Type B pancreatic cell (in vitro differentiated cells): Measurements from ENCODE around the gene PRDM15. TPM values are rescaled to one million over a fixed set of nuclear protein-coding genes. Genes with fewer than 3 reads are reported as not detected.

Experiments used
- DNase-seq: peaks from one replicate; pipeline ENCODE4 v3.0.0; 2021; ENCODE audit warnings: mixed read lengths; ENCODE audit not compliant: unreplicated experiment; ENCODE audit errors: extremely low spot score
- H3K27ac Mint-ChIP-seq: 2 replicates; pipeline ENCODE4 v1.8.0; 2021; ENCODE audit warnings: mild to moderate bottlenecking, mixed read lengths
- H3K27me3 Mint-ChIP-seq: 2 replicates; pipeline ENCODE4 v1.8.0; 2021; ENCODE audit warnings: mixed read lengths
- H3K36me3 Mint-ChIP-seq: 2 replicates; pipeline ENCODE4 v1.8.0; 2021; ENCODE audit warnings: mixed read lengths
- H3K4me1 Mint-ChIP-seq: one replicate; pipeline ENCODE4 v1.8.0; 2021; ENCODE audit warnings: mixed read lengths; ENCODE audit not compliant: unreplicated experiment
- H3K4me3 Mint-ChIP-seq: 2 replicates; pipeline ENCODE4 v1.8.0; 2021; ENCODE audit warnings: mild to moderate bottlenecking, mixed read lengths
- H3K9me3 Mint-ChIP-seq: 2 replicates; pipeline ENCODE4 v1.8.0; 2021; ENCODE audit warnings: mixed read lengths
- CTCF ChIP-seq: fragments of 200-600 bp; sonication (generic); conservative IDR thresholded peaks from 2 replicates; pipeline ENCODE4 v1.5.0; 2021; ENCODE audit warnings: antibody characterized with exemption, mild to moderate bottlenecking
- total RNA-seq: library from RNA; stranded (reverse); gene quantifications from 2 replicates; pipeline ENCODE4 v1.2.1, GENCODE V29; 2021; ENCODE audit warnings: low replicate concordance

Gene PRDM15
- total RNA-seq, 1 donor from 2014 or later: 8.8 TPM

GRCh38 chr21:41830764-41831452, 48.2 kb downstream of the PRDM15 start:
- no peaks in the 10 kb centered on the region for H3K4me1 Mint-ChIP-seq
- H3K9me3 Mint-ChIP-seq: no peaks in the 10 kb centered on the region
- no peak overlapping the region for H3K4me3 Mint-ChIP-seq
- no peaks in the 10 kb centered on the region for H3K27me3 Mint-ChIP-seq
- no peak for TF ChIP-seq CTCF
- no peak for DNase-seq
- H3K36me3 Mint-ChIP-seq: no peaks in the 10 kb centered on the region
- no peak overlapping the region for H3K27ac Mint-ChIP-seq

- no peaks in the 10 kb centered on the region for H3K4me1 Mint-ChIP-seq
- no peak for DNase-seq
- TF ChIP-seq CTCF: no peak
- no peaks in the 10 kb centered on the region for H3K36me3 Mint-ChIP-seq
- H3K27ac Mint-ChIP-seq: no peak overlapping the region
- H3K27me3 Mint-ChIP-seq: no peaks in the 10 kb centered on the region
- H3K9me3 Mint-ChIP-seq: no peaks in the 10 kb centered on the region
- no peak overlapping the region for H3K4me3 Mint-ChIP-seq
Observed at GRCh38 chr21:41830145-41830707, 48.9 kb downstream of the PRDM15 start.

- no peaks in the 10 kb centered on the region for H3K36me3 Mint-ChIP-seq
- no peak for DNase-seq
- H3K27ac Mint-ChIP-seq: no peak overlapping the region
- no peaks in the 10 kb centered on the region for H3K4me1 Mint-ChIP-seq
- no peaks in the 10 kb centered on the region for H3K9me3 Mint-ChIP-seq
- TF ChIP-seq CTCF: no peak
- H3K27me3 Mint-ChIP-seq: no peaks in the 10 kb centered on the region
- no peak overlapping the region for H3K4me3 Mint-ChIP-seq
Observed at GRCh38 chr21:41828884-41829360, 50.2 kb downstream of the PRDM15 start.

- H3K9me3 Mint-ChIP-seq: no peaks in the 10 kb centered on the region
- TF ChIP-seq CTCF: no peak
- H3K4me1 Mint-ChIP-seq: no peaks in the 10 kb centered on the region
- no peaks in the 10 kb centered on the region for H3K36me3 Mint-ChIP-seq
- no peak overlapping the region for H3K4me3 Mint-ChIP-seq
- H3K27ac Mint-ChIP-seq: no peak overlapping the region
- H3K27me3 Mint-ChIP-seq: no peaks in the 10 kb centered on the region
- DNase-seq: no peak
Observed at GRCh38 chr21:41827951-41828883, 50.9 kb downstream of the PRDM15 start.

GRCh38 chr21:41825881-41826280, 53.3 kb downstream of the PRDM15 start:
- no peaks in the 10 kb centered on the region for H3K9me3 Mint-ChIP-seq

More at GRCh38 chr21:41825881-41826280, 53.3 kb downstream of the PRDM15 start:
- Mint-ChIP-seq H3K36me3 (peaks cover 6% of the 10 kb centered on the region), H3K27me3 (no peaks in the 10 kb centered on the region), H3K27ac (no peak overlapping the region), H3K4me3 (no peak overlapping the region), H3K4me1 (no peaks in the 10 kb centered on the region)
- TF ChIP-seq CTCF: no peak
- no peak for DNase-seq
